Stimulated activated CD8-positive, alpha-beta memory T cell treated with anti-CD3 and anti-CD28 coated beads, Interleukin-4, amount 100 ng/mL, for 48 hours (primary cell): Measurements from ENCODE around the gene PTPRJ.

Source experiments
- DNase-seq: peaks from one replicate; pipeline ENCODE4 v3.0.0-alpha.2; 2020

Gene PTPRJ

GRCh38 chr11:47998345-47998732 lies 18.0 kb downstream of the PTPRJ start:
- DNase-seq = no peak

GRCh38 chr11:47998733-47999359 lies 18.5 kb downstream of the PTPRJ start:
- no peak for DNase-seq

GRCh38 chr11:48000432-48000831 lies 20.1 kb downstream of the PTPRJ start:
- DNase-seq = no peak

DNA sequence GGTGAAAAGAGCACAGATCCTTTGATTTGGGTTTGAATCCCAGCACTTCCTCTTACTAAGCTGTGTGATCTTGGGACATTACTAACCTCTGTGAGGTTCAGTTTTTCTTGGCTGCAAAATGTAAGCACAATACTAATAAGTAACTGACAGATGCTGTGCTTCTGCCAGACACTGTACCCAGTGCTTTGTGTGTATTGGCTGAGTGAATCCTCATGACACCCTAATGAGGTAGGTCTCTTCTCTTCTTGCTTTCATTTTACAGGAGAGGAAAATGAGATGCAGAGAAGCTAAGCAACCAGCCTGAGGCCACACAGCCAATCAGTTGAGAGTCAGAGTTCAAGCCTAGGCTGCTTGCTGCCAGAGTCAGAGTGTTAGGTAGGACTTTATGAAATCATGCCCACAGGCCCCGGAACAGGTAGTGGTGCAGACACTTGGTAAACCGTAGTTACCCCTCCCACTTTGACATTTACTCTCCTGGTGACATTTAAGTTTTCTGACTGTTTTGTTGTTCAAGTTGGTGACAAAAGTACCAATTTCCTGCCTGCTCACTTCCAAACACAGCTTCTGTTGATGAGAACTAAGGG lies 21.2 kb downstream of the PTPRJ start:
- peak; percentile 80 for DNase-seq

DNA sequence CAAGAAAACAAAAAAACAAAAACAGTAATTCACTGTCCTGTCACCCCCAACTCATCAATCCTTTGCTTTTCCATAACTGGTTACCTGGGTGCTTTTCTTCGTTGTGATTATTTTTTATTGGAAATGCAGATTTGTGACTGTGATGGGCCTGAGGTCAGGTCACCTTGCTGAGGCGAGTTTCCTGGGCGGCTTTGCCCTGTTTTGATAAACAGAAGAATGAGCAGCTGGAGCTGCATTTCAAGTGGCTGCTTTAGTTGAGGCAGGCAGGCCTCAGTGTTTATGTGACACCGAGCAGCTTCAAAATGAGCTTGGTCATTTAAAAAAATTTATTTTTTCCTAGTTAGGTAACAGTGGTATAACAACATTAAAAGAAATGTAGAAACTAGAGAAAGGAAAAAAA lies 22.2 kb downstream of the PTPRJ start:
- DNase-seq = no peak

DNA sequence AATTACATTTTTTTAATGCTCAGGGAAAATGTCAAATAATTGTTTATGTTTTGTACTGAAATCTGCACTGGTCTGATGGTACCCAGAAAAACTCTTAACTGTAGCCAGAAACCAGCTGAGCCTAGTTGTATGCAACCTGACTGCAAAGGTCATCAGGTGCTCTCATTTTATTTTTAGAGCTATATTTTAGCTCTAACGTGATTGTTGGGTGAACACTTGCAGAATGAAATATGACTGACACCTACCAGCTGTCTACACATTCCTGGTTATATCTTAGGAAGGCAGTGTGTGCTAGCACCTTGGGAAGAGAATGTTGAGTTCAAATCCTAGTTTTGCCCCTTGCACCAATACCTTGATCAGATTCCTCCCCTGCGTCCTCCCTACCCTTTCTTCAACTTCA lies 23.6 kb downstream of the PTPRJ start:
- DNase-seq = no peak

- no peak for DNase-seq
Measured at GRCh38 chr11:48004456-48004855, 24.1 kb downstream of the PTPRJ start.

DNA sequence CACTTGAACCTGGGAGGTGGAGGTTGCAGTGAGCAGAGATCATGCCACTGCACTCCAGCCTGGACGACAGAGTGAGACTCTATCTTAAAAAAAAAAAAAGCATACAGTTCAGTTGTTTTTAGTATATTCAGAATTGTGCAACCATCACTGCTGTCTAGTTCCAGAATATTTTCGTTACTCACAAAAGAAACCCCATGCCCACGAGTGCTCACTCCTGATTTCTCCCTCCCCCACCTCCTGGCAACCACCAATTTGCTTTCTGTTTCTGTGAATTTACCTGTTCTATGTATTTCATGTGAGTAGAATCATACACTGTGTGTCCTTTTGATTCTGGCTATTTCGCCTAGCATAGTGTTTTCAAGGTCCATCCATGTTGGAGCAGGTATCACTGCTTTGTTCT lies 24.8 kb downstream of the PTPRJ start:
- no peak for DNase-seq

GRCh38 chr11:48005831-48006270 lies 25.5 kb downstream of the PTPRJ start:
- peak; percentile 65 for DNase-seq

GRCh38 chr11:48006301-48006992 lies 26.1 kb downstream of the PTPRJ start:
- peak; percentile 70 for DNase-seq

GRCh38 chr11:48007677-48008076 lies 27.3 kb downstream of the PTPRJ start:
- DNase-seq = no peak

DNA sequence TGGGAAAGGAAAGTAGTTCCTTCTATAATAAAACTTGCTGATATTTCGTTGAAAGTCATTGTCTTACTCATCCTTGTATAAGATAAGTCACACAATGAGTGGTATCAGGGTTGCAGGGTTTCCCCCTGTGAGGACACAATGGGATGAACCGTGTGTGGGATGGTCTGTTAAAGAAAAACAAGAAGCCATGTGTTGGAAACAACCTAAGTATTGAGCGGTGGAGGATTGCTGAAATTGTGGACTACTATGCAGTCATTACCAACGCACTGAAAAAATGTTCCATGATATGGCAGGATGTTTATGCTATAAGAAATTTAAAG lies 28.6 kb downstream of the PTPRJ start:
- peak; percentile 72 for DNase-seq

- no peak for DNase-seq
Measured at GRCh38 chr11:48011102-48011797, 30.9 kb downstream of the PTPRJ start.

DNA sequence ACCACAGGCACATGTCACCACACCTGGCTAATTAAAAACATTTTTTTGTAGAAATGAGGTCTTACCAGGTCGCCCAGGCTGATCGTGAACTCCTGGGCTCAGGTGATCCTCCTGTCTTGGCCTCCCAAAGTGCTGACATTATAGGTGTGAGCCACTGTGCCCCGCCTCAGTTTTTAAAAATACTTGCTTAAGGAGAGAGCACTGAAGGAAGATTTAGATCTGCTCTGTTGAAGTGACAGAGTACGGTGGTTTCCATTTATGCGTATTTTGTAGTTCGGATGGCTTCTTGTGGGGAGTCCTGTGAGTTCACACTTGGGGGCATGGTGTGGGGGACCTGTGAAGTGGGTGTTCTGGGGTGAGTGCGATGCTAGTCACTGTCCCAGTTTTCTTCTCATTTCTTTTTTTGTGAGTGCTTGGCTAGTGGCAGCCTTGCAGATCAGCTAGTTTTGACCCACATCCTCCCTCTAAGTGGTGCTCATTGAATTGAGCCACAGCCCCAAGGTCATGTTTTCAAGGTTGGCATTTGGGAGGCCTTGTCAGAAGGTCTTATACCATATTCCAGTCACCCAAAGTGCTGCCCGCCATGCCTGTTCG lies 31.5 kb downstream of the PTPRJ start:
- DNase-seq = peak; percentile 78

- DNase-seq = peak; percentile 77
Measured at GRCh38 chr11:48013269-48013901, 33.0 kb downstream of the PTPRJ start.

- DNase-seq = no peak
Measured at GRCh38 chr11:48014917-48015316, 34.6 kb downstream of the PTPRJ start.

DNA sequence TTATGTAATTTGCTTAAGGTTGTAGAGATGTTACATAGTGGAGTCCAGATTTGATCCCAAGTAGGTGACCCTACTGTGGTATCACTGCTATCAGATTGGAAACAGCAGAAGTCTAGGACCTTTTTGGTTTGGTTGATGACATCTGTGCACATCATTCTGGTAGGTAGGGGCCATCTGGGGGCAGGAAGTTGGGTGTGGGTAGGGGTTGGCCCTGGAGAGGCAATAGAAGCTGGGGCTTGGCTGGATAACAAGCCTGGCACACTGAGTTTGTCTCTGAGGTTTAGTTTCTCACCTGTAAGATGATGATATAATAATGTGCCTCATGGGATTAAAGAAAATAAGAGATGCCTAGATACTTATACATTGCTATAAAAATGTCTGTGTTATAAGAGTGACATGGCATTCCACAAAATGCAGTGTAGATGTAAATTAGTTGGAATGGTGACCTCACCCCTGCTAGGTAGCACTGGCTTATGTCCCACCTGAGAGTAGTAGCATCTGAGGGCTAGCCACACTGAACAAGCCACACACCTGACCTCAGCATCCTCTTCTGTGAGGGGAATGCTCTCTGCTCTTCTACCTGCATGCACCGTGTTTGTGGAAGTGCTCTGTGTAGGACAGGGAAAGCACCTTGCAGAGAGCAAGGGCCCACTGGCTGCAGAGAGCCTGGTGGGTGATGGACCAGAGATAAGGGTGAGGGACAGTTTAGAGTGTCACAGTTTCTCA lies 36.9 kb downstream of the PTPRJ start:
- DNase-seq = peak; percentile 57

- no peak for DNase-seq
Measured at GRCh38 chr11:48017831-48018527, 37.6 kb downstream of the PTPRJ start.

DNA sequence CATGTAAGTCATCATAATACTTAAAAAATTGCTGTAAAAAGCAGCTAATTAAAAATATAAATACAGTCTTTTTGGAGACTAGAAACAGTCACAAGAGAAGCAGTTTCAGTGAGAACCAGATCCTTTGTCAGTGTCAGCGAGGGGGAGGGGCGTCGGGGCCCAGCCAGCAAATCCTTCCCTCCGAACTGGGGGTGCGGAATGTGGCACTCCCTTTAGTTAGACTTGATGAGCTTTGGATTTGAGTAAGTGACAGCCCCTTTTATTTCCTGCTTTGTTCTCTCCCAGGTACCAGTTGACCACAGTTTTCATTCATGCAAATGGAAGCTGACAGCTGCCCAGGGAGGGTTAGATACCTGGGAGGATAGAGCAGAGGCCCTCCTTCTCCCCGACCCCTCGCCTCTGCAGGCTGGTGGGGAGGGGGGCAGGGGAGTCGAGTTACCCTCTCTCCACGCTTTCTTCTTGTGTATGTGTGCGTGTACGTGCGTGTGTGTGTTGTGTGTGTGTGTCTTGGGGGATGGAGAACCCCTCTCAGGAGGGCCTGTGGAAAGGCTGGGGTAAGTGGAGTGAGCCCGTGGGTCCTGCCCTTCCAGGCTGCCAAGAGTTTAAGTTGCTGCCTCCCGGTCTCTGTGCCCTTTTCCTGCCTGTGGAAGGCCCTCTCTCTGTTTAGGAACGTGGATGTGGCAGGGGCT lies 38.3 kb downstream of the PTPRJ start:
- DNase-seq = no peak

DNA sequence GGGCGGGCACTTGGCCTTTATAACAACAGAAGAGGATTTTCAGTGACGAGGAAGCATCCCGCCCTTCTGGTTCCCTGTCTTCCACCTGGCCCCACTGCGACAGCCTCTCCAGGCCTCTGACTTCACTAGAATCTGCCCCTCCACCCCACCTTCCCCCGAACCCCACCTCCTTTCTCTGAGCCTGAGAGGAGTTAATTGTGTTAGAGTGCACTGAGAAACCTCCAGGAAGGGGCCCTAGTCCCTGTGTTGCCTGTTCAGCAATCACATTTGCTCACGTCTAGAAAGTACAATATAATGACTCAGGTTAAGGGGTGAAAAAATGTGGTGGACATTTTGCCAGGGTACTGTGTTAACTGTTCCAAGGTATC lies 38.8 kb downstream of the PTPRJ start:
- peak; percentile 52 for DNase-seq

DNA sequence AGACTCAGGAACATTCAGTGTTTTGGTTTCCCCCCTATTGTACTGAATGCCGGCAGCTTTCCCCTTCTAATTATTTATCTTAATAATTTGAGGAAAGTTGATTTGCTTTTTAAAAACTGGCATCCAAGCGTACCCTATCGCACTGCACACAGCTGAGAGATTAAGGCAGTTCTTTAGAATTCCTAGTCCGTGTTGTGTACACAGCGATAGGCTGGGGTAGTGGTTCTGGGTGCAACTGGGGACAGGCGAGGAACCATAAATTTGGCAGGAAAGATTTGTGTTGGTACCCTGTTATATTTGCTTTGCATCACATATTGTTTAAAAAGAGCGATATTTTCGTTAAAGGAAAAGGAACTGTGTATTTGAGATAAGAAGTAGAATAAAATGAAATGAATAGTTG lies 39.2 kb downstream of the PTPRJ start:
- DNase-seq = no peak
